Measurements from ENCODE around the gene CFAP221.

DNA sequence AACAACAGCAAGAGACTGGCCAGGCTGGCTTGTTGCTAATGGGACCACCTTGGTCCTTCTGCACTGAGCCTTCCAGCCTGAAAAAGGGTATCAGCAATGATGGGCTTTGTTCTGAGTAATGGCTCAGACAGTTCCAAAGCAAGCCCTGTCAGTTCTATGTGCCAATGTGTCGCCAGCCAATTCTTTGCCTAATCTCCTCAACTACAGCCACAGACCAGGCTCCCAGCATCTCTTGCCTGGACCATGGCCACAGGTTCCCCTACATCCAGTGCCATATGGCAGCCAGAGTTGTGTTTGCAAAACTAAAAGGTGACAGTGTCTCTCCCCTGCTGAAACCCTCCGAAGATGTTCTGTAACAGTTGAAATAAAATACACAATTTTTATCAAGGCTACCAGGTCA lies 73.2 kb downstream of the CFAP221 start:
- TF ChIP-seq, protein P1, sequence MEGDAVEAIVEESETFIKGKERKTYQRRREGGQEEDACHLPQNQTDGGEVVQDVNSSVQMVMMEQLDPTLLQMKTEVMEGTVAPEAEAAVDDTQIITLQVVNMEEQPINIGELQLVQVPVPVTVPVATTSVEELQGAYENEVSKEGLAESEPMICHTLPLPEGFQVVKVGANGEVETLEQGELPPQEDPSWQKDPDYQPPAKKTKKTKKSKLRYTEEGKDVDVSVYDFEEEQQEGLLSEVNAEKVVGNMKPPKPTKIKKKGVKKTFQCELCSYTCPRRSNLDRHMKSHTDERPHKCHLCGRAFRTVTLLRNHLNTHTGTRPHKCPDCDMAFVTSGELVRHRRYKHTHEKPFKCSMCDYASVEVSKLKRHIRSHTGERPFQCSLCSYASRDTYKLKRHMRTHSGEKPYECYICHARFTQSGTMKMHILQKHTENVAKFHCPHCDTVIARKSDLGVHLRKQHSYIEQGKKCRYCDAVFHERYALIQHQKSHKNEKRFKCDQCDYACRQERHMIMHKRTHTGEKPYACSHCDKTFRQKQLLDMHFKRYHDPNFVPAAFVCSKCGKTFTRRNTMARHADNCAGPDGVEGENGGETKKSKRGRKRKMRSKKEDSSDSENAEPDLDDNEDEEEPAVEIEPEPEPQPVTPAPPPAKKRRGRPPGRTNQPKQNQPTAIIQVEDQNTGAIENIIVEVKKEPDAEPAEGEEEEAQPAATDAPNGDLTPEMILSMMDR (IDR thresholded peaks at IDR 0.05) = no peak
- no peak for TF ChIP-seq POLR2A (IDR thresholded peaks at IDR 0.05)

Data from uterus (tissue), 2 donors.